Inflammatory macrophage (primary cell): ENCODE data around the gene CIITA.

ENCODE experiments used
- DNase-seq, 2 donors: peaks; one replicate each; pipeline ENCODE4 v3.0.0-alpha.2; 2020 to 2022

The CIITA gene

DNA sequence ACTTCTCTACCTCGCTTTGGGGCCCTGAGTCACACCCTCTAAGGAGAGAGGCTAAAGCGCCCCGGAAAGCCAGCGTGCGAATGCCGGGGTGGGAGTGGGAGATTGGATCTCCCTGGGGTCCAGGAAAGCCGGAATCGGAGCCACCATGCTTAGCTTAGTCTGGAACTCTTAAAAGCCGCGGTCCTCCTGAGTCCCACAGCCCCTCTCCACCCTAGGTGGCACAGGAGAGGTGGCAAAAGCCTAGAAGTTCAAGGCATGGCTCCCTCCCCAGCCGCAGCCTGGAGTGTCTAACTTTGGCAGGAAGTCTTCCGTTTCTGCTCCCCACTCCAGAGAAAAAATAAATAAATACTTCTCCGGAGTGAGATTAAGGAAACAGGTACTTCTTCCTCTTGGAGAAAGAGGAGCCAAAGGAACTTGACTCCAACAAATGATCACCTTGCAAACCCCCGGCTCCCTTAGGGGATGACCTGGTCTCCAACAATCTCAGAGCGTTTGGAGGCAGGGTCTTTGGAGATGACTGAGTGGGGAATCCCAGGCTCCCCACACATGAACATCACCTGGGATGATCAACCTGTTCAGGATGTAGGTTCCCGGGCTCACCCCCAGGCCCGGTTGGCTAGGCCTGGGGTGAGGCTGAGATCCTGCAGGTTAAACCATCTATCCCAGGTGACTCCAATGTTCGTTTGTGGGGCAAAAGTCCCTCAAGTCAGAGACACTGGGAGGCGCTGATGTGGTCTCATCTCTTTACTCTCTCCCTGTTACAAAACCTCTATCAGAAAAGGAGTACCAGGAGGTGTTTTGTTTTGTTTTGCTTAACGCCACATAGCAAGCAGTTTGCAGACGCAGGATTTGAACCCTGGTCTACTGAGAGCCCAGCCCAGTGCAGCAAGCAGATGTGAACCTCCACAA, 2.9 kb downstream of the CIITA start:
- no peak for DNase-seq

DNA sequence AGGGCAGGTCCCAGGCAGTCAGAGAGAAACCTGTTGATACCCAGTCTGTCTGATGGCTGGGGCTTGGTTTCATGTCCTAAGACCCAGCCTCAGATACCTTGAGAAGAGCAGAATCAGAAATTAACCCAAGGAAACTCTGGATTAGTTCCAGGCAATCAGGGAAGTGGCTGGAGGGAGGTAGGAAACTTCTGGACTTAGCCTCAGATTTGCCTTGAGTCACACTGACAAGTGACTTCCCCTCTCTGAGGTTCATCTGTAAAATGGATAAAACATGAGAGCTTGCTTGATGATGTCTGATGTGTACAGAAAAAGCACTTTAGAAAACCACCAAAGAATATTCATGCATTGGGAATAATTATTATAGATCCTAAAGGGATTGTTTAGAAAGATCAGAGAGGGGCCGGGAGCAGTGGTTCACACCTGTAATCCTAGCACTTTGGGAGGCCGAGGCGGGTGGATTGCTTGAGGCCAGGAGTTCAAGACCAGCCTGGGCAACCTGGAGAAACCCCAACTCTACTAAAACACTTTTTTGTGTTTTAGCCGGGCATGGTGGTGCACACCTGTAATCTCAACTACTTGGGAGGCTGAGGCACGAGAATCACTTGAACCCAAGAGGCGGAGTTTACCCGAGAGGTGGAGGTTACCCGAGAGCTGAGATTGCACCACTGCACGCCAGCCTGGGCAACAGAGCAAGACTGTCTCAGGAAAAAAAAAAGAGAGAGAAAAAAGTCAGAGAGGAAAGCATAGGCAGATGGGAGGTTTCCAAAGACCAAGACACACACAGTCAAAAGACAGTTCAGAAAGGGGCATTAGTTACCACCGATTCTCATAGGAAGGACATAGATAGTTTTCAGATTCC, 3.8 kb downstream of the CIITA start:
- DNase-seq, result peak; percentile 51 to 56

GRCh38 chr16:10881479-10882030, 4.6 kb downstream of the CIITA start:
- DNase-seq, result no peak

DNA sequence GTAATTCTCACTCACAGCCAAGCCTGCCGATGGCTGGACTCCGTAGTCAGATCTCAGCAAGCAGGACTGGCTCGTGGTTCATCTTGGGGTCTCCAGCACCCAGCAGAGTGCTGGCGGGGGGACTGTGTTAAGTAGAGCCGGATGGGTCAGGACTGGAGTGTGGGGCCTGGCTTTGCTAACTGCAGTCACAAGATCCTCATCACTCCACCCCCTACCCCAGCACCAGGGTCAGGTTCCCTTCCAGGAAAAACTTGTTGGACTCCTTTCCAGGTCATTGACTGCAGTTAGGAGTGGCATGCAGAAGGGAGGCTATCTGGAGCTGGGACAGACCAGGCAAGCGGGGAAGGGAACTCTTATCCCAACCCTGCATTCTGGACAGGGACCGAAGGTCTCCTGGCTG, 6.0 kb downstream of the CIITA start:
- DNase-seq, result no peak

DNA sequence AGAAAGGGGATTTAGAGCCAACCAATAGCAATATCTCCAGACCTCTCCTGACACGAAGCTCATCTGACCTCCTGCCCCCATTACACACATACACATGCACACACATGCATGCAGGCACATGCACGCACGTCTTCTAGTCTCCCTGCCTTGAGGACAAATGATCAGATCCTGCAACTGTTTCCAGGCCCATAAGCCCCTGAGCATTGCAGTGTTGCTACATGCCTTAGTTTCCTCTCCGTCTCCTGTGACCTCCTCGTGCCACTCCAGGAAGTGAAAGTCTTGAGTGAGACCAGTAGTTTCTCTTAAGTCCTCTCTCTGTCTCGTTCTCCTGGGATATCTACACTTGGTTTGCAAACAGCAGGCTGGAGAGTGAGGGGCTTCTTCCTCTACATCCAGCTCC, 8.2 kb downstream of the CIITA start:
- peak; percentile 85 to 90 for DNase-seq

DNA sequence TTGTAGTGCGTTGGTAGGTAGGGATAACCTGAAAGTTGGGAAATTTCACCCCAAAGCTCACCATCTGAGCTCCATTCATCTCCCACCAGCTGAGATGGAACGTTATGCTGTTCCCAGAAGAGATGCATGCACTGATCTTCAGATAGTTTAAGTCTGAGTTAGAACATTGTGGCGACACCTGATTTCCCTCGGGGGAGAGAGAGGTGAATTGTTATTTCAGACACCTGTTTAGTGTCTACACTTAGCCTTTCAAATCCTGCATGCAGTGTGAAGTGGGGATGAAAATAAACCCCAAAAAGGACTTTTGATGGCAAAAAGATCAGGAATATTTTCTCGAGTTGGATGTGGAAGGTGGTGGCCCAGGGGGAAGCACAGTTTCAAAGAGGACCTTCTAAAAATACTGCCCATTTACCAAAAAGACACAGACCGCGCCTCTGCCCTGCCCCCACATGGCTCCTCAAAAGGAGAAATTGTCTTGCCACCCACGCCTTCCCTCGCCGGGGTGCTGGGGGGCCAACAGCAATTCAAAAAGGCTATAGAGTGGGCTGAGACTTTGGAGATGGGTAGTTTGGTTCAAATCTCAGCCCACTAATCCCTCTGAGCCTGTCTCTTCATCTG, 11.4 kb downstream of the CIITA start:
- DNase-seq, result peak; percentile 84 to 96

DNA sequence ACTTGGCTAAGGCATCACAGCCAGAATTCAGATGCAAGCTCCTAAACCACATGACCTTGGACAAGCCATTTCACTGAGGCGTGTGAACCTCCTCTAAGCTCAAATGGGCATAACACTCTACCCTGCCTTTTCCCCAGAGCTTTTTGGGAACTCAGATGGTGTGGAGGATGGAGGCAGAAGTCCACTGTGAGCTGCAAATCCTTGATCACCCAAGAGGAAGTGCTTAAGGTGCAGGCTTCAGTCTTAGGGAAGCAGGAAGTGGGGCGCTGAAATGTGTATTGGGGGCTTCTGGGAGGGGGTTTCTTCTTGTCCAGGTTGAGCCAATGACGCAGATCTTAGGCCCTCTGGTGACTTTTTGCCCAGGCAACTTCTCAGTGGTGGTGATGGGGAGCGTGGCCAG, 12.9 kb downstream of the CIITA start:
- peak; percentile 43 to 78 for DNase-seq

- no peak for DNase-seq
These were observed 15.8 kb downstream of the CIITA start for GRCh38 chr16:10892782-10893318.

DNA sequence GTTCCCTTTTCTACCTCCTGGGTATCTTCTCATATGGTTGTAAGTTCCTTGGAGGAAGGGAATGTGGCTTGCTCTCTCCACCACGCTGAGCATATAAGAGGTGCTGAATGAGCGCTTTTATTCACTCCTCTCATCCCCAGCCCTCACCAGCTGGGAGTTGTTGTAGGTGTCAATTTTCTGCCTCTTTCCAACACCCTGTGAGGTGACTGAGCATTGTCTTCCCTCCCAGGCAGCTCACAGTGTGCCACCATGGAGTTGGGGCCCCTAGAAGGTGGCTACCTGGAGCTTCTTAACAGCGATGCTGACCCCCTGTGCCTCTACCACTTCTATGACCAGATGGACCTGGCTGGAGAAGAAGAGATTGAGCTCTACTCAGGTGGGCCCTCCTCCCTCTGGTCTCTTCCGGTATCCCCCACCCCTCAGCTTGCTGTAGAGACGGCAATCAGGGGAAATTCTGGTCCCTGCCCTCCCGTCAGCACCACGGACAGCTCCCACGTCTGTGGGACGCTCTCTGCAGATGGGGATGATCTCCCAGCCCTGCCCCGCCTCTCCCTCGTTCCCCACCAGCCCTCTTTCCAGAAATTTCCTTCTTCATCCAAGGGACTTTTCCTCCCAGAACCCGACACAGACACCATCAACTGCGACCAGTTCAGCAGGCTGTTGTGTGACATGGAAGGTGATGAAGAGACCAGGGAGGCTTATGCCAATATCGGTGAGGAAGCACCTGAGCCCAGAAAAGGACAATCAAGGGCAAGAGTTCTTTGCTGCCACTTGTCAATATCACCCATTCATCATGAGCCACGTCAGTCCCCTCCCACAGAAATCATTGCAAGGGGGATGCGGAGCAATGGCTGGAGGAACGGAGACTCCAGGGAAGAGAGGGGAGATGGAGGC, 18.3 kb downstream of the CIITA start:
- DNase-seq, result peak in 1 of 2 donors; percentile 52

GRCh38 chr16:10896165-10896564, 19.2 kb downstream of the CIITA start:
- no peak for DNase-seq

- DNase-seq, result peak; percentile 65 to 76
These were observed 19.7 kb downstream of the CIITA start for GRCh38 chr16:10896723-10897122.

- peak; percentile 61 to 63 for DNase-seq
These were observed 20.1 kb downstream of the CIITA start for GRCh38 chr16:10897134-10897533.

GRCh38 chr16:10902999-10903398, 26.0 kb downstream of the CIITA start:
- DNase-seq, result no peak

GRCh38 chr16:10906482-10906881, 29.5 kb downstream of the CIITA start:
- DNase-seq, result no peak

DNA sequence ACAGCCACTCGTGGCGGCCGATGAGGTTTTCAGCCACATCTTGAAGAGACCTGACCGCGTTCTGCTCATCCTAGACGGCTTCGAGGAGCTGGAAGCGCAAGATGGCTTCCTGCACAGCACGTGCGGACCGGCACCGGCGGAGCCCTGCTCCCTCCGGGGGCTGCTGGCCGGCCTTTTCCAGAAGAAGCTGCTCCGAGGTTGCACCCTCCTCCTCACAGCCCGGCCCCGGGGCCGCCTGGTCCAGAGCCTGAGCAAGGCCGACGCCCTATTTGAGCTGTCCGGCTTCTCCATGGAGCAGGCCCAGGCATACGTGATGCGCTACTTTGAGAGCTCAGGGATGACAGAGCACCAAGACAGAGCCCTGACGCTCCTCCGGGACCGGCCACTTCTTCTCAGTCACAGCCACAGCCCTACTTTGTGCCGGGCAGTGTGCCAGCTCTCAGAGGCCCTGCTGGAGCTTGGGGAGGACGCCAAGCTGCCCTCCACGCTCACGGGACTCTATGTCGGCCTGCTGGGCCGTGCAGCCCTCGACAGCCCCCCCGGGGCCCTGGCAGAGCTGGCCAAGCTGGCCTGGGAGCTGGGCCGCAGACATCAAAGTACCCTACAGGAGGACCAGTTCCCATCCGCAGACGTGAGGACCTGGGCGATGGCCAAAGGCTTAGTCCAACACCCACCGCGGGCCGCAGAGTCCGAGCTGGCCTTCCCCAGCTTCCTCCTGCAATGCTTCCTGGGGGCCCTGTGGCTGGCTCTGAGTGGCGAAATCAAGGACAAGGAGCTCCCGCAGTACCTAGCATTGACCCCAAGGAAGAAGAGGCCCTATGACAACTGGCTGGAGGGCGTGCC, 30.1 kb downstream of the CIITA start:
- DNase-seq, result no peak

DNA sequence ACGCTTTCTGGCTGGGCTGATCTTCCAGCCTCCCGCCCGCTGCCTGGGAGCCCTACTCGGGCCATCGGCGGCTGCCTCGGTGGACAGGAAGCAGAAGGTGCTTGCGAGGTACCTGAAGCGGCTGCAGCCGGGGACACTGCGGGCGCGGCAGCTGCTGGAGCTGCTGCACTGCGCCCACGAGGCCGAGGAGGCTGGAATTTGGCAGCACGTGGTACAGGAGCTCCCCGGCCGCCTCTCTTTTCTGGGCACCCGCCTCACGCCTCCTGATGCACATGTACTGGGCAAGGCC, 30.7 kb downstream of the CIITA start:
- DNase-seq, result no peak

DNA sequence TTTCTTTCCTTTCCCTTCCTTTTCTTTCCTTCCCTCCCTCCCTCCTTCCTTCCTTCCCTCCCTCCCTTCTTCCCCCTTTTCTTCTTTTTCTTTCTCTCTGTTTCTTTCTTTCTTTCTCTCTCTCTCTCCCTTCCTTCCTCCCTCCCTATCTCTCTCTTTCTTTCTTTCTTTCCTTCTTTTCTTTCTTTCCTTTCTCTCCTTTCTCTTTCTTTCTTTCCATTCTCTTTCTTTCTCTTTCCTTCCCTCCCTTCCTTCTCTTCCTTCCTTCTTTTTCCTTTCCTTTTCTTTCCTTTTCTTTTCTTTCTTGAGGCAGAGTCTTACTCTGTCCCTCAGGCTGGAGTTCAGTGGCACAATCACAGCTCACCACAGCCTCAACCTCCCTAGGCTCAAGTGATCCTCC, 34.3 kb downstream of the CIITA start:
- no peak for DNase-seq

- no peak for DNase-seq
These were observed 39.5 kb downstream of the CIITA start for GRCh38 chr16:10916534-10916933.

GRCh38 chr16:10918294-10919002, 41.4 kb downstream of the CIITA start:
- peak; percentile 91 to 94 for DNase-seq

DNA sequence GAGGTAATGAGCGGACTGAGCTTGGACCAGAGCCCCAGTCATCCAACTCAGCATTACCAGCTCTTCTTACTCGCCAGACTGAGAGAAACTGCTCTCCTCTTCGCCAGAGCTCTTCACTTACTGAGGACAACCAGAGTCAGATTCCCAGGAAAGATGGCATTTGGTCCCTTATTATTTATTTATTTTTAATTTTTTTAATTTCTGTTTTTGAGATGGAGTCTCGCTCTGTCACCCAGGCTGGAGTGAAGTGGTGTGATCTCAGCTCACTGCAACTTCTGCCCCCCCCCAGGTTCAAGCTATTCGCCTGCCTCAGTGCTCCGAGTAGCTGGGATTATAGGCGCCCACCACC, 42.0 kb downstream of the CIITA start:
- no peak for DNase-seq
